NCI-H146 treated with DMSO at 0.1 percent for 48 hours (cell line): ENCODE results near the gene HMOX2.
A peak's percentile ranks its signal among the peaks of the same experiment; 100 is the strongest.

ENCODE experiments used
- DNase-seq: peaks from one replicate; lab custom pipeline; 2025; ENCODE audit not compliant: unreplicated experiment; lab: John Stamatoyannopoulos, UW

HMOX2 gene

DNA sequence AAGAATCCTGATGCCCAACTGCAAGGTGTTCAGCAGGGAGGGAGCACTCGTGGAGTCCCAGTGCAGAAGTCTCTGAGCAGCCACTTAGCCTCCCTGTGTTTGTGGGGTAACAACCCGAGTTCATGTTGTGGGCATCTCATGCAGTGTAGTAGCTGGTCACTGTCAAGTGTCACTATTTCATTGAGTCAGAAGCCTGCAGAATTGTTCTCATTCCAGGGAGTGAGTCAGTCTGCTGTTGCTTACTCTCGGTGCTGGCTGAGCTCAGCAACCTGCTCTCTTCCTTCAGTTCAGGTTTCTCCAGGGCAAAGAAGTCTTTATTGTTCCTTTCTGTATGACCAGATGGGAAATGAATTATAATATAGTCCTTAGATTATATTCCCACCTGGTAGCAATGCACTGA lies 24.1 kb downstream of the HMOX2 start:
- DNase-seq = no peak

- no peak for DNase-seq
Measured at GRCh38 chr16:4501071-4501478, 24.9 kb downstream of the HMOX2 start.

GRCh38 chr16:4505356-4506147 lies 29.4 kb downstream of the HMOX2 start:
- DNase-seq = no peak

DNA sequence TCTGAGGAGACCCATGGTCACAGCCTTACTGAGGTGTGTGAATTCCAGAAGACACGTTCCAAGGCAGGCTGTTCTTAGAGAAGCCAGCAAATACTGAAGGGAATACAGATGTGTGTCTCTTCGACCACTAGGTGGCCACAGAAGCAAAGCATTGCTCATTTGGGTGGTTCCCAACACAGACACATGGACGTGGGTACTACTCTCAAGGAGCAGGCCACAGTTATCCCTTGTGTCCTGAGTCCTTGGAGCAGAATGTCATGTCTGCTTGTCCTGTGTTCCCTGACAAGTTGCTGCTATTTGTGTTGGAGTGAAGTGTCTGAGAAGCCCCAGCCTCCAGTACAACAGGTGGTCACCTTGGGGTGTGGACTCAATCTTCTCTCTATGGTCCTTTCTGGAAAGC lies 30.3 kb downstream of the HMOX2 start:
- peak; percentile 46 for DNase-seq

GRCh38 chr16:4507588-4508345 lies 31.6 kb downstream of the HMOX2 start:
- no peak for DNase-seq

GRCh38 chr16:4508806-4509205 lies 32.6 kb downstream of the HMOX2 start:
- no peak for DNase-seq

GRCh38 chr16:4509420-4509819 lies 33.2 kb downstream of the HMOX2 start:
- DNase-seq = no peak

DNA sequence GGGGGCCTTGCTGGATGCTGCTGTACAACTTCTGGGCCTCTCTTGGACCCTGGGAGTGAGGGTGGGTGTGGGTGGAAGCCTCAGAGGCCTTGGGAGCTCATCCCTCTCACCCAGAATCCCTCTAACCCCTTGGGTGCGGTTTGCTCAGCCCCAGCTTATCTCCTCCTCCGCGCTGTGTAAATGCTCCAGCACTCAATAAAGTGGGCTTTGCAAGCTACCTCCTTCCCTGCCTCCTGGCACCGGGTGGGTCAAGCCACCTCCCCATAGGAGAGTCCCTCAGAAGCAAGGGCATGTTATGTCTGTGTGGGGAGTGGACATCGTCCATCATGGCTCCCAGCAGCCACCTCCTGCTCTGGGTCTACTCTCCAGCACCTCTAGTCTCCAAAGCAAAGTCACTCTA lies 33.9 kb downstream of the HMOX2 start:
- no peak for DNase-seq

DNA sequence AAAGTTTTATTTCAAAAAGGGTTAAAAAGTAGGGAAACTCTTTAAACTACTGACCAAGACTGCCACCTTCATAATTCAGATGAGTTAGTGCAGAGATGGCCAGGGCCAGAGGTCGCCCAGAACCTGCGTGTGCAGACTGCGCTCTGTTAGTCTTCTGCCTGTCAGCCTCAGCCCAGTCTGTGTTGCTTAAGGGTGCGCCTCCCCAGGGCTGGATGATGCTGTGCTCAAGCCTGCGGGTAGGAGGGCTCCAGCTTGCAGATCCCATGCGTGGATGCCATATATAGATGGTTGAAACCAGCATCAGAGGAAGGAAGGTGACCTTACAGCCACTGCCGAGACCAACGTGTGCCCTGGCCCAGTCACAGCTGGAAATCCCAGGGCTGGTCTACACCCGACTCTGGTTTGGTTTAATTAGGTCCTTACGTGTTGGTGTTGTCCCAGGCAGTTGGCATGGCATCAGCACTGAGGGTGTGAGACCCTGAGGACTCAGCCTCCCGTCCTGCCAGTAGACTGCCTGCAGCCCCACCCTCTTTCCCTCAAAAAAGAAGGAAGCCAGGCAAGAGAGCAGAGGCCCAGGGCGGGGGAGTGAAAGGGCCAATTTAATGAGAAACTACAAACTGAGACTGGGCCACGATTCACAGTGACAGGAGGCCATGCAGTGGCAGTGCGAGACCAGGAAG lies 34.7 kb downstream of the HMOX2 start:
- no peak for DNase-seq

DNA sequence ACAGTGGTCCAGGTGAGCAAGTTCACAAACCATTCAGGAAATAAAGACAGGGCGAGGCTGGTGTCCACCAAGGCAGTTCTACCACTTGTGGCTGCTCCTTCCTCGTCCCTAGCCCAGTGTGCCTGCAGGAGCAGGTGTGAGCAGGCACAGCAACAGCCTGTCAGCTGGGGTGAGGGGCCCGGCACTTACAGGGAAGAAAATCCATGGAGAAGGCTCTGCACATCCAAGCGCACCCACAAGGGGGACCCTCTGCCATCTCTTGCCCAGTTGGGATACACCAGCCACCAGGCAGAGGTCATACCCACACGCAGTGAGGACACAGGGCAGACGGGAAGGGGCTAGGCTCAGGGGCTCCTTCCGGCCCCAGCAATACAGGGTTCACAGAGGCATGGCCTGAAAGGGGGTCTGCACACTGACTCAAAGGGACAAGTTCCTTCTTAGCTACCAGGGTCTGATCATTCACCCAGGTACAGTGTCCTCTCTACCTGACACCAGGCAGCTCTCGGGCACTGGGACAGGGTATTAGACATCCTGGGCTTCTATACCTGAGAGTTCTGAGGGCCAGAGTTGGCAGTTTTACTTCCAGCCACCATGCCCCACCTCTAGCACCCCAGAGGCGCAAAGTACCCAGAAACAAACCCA lies 35.4 kb downstream of the HMOX2 start:
- DNase-seq = peak; percentile 35

GRCh38 chr16:4512473-4512872 lies 36.3 kb downstream of the HMOX2 start:
- no peak for DNase-seq

- DNase-seq = no peak
Measured at GRCh38 chr16:4513086-4513860, 37.1 kb downstream of the HMOX2 start.

- no peak for DNase-seq
Measured at GRCh38 chr16:4513881-4514280, 37.7 kb downstream of the HMOX2 start.

DNA sequence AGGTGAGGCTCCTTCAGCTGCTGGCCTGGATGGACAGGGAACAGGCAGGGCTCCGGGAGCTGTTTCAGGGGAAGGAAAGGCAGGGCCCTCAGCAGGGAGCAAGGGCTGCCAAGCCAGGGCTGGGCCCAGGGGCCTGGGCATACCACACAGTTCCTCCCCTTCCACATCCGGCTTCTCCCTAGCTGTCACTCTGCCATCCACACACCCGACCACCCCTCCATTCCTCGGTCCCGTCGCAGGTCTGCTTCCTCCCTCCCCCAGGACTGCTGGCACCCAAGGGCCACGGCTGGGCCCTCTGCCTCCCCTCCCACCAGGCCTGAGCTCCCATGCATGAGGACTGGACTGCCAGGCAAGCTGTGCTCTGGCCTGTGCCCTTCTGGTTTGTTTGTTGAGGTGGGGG lies 38.4 kb downstream of the HMOX2 start:
- no peak for DNase-seq

DNA sequence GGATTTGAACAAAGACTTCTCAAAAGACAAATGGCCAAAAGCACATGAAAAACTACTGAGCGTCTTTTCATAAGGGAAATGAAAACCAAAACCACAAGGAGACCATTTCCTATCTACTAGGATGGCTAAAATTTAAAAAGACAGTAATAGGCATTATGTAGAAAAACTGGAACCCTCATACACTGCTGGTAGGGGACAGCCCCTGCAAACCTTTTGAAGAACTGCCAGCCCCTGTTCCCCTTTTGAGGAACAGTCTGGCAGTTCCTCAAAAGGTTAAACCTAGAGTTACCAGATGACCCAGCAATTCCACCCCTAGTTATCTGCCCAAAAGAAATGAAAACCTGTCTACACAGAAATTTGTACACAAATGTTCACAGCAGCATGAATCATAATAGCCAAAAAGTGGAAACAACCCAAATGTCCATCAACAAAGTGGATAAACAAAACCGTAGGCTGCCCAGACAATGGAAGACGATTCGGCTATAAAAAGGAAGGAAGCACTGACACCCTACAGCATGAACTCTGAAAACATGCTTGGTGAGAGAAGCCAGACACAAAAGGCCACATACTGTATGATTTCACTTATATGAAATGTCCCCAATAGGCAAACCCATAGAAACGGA lies 39.5 kb downstream of the HMOX2 start:
- DNase-seq = no peak

DNA sequence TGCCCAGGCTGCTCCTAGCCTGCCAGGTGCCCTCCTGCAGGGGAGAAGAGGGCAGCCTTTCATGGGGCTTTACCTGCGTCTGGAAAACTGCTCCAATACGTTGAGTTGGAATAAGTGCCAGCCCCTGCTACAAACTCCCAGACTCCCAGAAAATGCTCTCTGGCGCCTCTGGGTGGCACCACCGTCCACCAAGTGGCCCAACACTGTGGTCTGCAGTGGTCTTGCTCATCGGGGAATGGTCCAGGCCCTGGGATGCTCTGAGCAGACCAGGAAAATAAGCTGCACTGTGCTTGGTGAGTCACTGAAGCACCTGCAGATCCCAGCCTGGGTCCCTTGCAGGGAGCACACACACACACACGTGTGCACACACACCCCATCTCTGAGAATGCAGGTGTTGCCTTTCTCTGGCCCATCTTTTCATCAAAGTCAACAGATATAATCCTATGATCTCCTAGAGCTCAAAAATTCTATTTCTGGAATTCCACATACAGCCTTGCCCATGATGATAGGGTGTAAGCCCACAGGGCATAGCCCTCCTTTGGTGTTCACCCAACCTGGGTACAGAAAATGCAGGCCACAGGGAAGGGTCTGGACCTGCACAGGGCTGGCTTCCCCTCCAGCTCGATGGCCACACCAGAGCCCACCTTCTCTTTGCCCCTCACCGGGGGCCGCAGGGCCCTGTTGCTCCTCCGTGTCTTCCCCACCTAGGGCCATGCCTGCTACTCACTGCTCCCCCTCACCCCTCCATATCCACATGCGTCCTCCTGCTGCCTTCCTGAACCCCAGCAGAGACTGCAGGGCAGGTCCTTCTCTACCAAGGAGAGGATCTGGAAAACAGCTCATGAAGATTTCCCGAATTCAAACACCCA lies 41.8 kb downstream of the HMOX2 start:
- peak; percentile 11 for DNase-seq

DNA sequence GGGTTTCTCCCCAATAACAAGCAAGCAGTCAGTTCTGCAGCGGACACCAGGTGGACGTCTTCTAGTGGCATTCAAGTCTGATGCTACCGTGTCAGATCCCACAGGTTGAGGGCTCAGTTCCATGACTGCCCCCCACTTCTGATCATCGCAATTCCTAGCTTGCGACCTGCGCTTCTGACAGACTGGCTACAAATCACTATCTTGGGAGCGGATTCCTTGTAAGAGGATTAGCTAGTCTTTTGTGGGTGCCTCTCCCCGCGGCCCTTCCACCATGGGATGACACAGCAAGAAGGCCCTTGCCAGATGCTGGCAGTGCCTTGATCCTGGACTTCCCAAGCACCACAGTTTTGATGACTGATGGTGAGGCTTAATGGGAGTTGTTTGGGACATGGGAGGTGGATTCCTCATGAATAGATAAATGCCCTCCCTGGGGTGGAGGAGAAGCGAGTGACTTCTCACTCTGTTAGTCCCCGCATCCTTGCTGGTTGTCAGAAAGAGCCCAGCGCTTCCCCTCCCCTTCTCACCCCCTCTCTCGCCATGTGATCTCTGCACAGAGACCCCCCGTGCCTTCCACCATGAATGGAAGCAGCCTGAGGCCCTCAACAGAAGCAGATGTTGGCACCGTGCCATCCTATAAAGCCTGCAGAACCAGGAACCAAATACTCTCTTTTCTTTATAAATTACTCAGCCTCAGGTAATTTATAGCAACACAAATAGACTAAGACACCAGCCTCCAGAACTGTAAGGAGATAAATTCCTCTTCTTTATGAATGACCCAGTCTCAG lies 43.3 kb downstream of the HMOX2 start:
- DNase-seq = no peak

GRCh38 chr16:4520913-4521312 lies 44.7 kb downstream of the HMOX2 start:
- no peak for DNase-seq
